ENCODE data around the gene C1orf56. TPM values are rescaled to one million over a fixed set of nuclear protein-coding genes. Genes with fewer than 3 reads are reported as not detected.

C1orf56 gene
- total and polyA plus RNA-seq, 2 of the 13 experiments (the other 11 are each of a cell fraction or from before 2014, with no cell fraction given): 1.5 to 3.2 TPM

GRCh38 chr1:151047925-151048644 lies 534 bp downstream of the C1orf56 start (continued):
- TF ChIP-seq FOXK1 (CRISPR knock-in tag; IDR thresholded peaks at IDR 0.05; ENCODE audit: borderline replicate concordance, low read depth) (0 out of 2 replicates have a peak, but pooled peaks have one; percentile 23), KLF6 (CRISPR knock-in tag; IDR thresholded peaks at IDR 0.05) (peak; percentile 43; the same call in 1 of the 2 replicates), UBTF (CRISPR knock-in tag; IDR thresholded peaks at IDR 0.05) (peak; percentile 65), GFI1 (CRISPR knock-in tag; IDR thresholded peaks at IDR 0.05; ENCODE audit: borderline replicate concordance) (peak; percentile 17; the same call in 1 of the 2 replicates), ZNF225 (CRISPR knock-in tag; IDR thresholded peaks at IDR 0.05) (peak; percentile 48; the same call in 1 of the 2 replicates), DMTF1 (CRISPR knock-in tag; IDR thresholded peaks at IDR 0.05) (0 out of 2 replicates have a peak, but pooled peaks have one; percentile 53), ZBTB37 (CRISPR knock-in tag; IDR thresholded peaks at IDR 0.05) (0 out of 2 replicates have a peak, but pooled peaks have one; percentile 18)
- TF ChIP-seq, protein P1, sequence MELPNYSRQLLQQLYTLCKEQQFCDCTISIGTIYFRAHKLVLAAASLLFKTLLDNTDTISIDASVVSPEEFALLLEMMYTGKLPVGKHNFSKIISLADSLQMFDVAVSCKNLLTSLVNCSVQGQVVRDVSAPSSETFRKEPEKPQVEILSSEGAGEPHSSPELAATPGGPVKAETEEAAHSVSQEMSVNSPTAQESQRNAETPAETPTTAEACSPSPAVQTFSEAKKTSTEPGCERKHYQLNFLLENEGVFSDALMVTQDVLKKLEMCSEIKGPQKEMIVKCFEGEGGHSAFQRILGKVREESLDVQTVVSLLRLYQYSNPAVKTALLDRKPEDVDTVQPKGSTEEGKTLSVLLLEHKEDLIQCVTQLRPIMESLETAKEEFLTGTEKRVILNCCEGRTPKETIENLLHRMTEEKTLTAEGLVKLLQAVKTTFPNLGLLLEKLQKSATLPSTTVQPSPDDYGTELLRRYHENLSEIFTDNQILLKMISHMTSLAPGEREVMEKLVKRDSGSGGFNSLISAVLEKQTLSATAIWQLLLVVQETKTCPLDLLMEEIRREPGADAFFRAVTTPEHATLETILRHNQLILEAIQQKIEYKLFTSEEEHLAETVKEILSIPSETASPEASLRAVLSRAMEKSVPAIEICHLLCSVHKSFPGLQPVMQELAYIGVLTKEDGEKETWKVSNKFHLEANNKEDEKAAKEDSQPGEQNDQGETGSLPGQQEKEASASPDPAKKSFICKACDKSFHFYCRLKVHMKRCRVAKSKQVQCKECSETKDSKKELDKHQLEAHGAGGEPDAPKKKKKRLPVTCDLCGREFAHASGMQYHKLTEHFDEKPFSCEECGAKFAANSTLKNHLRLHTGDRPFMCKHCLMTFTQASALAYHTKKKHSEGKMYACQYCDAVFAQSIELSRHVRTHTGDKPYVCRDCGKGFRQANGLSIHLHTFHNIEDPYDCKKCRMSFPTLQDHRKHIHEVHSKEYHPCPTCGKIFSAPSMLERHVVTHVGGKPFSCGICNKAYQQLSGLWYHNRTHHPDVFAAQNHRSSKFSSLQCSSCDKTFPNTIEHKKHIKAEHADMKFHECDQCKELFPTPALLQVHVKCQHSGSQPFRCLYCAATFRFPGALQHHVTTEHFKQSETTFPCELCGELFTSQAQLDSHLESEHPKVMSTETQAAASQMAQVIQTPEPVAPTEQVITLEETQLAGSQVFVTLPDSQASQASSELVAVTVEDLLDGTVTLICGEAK (IDR thresholded peaks at IDR 0.05): no peak
- TF ChIP-seq, protein P1 (CRISPR knock-in tag; IDR thresholded peaks at IDR 0.05): peak; percentile 69
- TF ChIP-seq, protein P2, sequence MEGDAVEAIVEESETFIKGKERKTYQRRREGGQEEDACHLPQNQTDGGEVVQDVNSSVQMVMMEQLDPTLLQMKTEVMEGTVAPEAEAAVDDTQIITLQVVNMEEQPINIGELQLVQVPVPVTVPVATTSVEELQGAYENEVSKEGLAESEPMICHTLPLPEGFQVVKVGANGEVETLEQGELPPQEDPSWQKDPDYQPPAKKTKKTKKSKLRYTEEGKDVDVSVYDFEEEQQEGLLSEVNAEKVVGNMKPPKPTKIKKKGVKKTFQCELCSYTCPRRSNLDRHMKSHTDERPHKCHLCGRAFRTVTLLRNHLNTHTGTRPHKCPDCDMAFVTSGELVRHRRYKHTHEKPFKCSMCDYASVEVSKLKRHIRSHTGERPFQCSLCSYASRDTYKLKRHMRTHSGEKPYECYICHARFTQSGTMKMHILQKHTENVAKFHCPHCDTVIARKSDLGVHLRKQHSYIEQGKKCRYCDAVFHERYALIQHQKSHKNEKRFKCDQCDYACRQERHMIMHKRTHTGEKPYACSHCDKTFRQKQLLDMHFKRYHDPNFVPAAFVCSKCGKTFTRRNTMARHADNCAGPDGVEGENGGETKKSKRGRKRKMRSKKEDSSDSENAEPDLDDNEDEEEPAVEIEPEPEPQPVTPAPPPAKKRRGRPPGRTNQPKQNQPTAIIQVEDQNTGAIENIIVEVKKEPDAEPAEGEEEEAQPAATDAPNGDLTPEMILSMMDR (CRISPR knock-in tag; IDR thresholded peaks at IDR 0.05): peak; percentile 81
